ENCODE measurements around the gene TIMM50. TPM values are rescaled to one million over a fixed set of nuclear protein-coding genes. Genes with fewer than 3 reads are reported as not detected.

Gene TIMM50
- total RNA-seq, 3 donors from 2014 or later (not counting 1 experiment from before 2014, with no cell fraction given): 50.1 to 67.2 (median 60.8) TPM

DNA sequence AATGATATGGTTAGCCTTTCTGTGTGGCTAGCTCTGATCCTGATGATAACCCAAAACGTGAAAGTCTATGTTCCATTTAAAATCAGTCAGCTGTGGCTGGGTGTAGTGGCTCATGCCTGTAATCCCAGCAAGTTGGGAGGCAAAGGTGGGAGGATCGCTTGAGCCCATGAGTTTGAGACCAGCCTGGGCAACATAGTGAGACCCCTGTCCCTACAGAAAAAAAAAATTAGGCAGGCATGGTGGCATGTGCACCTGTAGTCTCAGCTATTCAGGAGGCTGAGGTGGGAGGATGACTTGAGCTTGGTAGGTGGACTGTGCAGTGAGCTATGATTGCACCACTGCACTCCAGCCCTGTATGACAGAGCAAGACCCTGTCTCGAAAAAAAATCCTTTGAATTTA, 53.2 kb downstream of the TIMM50 start:
- WGBS (ENCODE audit: insufficient coverage): 84% methylated on average over 3 of the region's 3 CpGs
- H3K4me1 ChIP-seq (ENCODE audit: control insufficient read depth, insufficient read depth, low read length): peaks cover 14% of the 10 kb centered on the region
- H3K4me1 Mint-ChIP-seq: peaks cover 18 to 22% of the 10 kb centered on the region in 2 donors
- no peaks in the 10 kb centered on the region for H3K27me3 ChIP-seq (ENCODE audit: control insufficient read depth, insufficient read depth, low read length)
- intact Hi-C loops (cut with micrococcal nuclease): loop anchor here (2.0 to 5.0 kb wide), 3 partner anchors 121 to 411 kb away; partner anchors contain the start of gene PLEKHG2
- ATAC-seq (no peak), DNase-seq (no peak)
- no peaks in the 10 kb centered on the region for H3K27me3 Mint-ChIP-seq (ENCODE audit: low read depth in 2 of 2)
- no peaks in the 10 kb centered on the region for H3K36me3 Mint-ChIP-seq
- TF ChIP-seq, protein P1, sequence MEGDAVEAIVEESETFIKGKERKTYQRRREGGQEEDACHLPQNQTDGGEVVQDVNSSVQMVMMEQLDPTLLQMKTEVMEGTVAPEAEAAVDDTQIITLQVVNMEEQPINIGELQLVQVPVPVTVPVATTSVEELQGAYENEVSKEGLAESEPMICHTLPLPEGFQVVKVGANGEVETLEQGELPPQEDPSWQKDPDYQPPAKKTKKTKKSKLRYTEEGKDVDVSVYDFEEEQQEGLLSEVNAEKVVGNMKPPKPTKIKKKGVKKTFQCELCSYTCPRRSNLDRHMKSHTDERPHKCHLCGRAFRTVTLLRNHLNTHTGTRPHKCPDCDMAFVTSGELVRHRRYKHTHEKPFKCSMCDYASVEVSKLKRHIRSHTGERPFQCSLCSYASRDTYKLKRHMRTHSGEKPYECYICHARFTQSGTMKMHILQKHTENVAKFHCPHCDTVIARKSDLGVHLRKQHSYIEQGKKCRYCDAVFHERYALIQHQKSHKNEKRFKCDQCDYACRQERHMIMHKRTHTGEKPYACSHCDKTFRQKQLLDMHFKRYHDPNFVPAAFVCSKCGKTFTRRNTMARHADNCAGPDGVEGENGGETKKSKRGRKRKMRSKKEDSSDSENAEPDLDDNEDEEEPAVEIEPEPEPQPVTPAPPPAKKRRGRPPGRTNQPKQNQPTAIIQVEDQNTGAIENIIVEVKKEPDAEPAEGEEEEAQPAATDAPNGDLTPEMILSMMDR (IDR thresholded peaks at IDR 0.05): no peak
- H3K27ac Mint-ChIP-seq: no peak overlapping the region
- no peak overlapping the region for H3K27ac ChIP-seq (ENCODE audit: low read length)
- H3K9me3 ChIP-seq (ENCODE audit: control insufficient read depth, insufficient read depth, low read length): no peaks in the 10 kb centered on the region
- H3K36me3 ChIP-seq (ENCODE audit: control insufficient read depth, insufficient read depth, low read length): no peaks in the 10 kb centered on the region
- no peaks in the 10 kb centered on the region for H3K9me3 Mint-ChIP-seq
- H3K4me3 ChIP-seq (ENCODE audit: low read length): no peak overlapping the region
- H3K4me3 Mint-ChIP-seq: no peak overlapping the region

DNA sequence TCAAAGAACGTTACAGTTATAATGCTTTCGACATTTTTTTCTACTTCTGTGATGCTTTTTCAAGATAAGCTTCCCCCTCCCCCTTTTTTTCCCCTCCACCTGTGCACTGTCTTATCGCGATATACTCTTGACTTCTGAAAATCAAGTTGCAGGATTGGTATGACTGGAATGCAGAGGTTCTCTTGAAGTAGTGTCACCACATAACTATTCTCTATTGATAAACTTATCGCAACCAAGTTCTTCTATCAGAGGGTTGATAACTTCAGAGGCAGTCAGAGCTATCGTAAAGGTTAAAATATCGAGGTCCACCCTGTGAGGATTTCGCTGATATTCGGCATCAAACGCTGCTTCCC, 58.5 kb downstream of the TIMM50 start:
- Histone ChIP-seq H3K4me3 (ENCODE audit: low read length) (peak overlapping the region; percentile 80), H3K9me3 (ENCODE audit: control insufficient read depth, insufficient read depth, low read length) (no peaks in the 10 kb centered on the region), H3K4me1 (ENCODE audit: control insufficient read depth, insufficient read depth, low read length) (peaks cover 7% of the 10 kb centered on the region), H3K27ac (ENCODE audit: low read length) (peak overlapping the region; percentile 83), H3K36me3 (ENCODE audit: control insufficient read depth, insufficient read depth, low read length) (no peaks in the 10 kb centered on the region), H3K27me3 (ENCODE audit: control insufficient read depth, insufficient read depth, low read length) (no peaks in the 10 kb centered on the region)
- TF ChIP-seq, protein P1 (IDR thresholded peaks at IDR 0.05): no peak
- DNase-seq (peak in 1 of 2 donors; percentile 42), ATAC-seq (no peak)
- H3K4me1 Mint-ChIP-seq: peaks cover 30 to 31% of the 10 kb centered on the region in 2 donors
- H3K27ac Mint-ChIP-seq: peak overlapping the region; percentile 90 to 96
- peak overlapping the region; percentile 80 for H3K4me3 Mint-ChIP-seq
- 5% methylated on average over 8 of the region's 10 CpGs for WGBS (ENCODE audit: insufficient coverage)
- H3K36me3 Mint-ChIP-seq: no peaks in the 10 kb centered on the region
- peaks cover 0 to 6% of the 10 kb centered on the region in 2 donors for H3K27me3 Mint-ChIP-seq (ENCODE audit: low read depth in 2 of 2)
- no peaks in the 10 kb centered on the region for H3K9me3 Mint-ChIP-seq
- intact Hi-C loops (cut with micrococcal nuclease): no loop called here

DNA sequence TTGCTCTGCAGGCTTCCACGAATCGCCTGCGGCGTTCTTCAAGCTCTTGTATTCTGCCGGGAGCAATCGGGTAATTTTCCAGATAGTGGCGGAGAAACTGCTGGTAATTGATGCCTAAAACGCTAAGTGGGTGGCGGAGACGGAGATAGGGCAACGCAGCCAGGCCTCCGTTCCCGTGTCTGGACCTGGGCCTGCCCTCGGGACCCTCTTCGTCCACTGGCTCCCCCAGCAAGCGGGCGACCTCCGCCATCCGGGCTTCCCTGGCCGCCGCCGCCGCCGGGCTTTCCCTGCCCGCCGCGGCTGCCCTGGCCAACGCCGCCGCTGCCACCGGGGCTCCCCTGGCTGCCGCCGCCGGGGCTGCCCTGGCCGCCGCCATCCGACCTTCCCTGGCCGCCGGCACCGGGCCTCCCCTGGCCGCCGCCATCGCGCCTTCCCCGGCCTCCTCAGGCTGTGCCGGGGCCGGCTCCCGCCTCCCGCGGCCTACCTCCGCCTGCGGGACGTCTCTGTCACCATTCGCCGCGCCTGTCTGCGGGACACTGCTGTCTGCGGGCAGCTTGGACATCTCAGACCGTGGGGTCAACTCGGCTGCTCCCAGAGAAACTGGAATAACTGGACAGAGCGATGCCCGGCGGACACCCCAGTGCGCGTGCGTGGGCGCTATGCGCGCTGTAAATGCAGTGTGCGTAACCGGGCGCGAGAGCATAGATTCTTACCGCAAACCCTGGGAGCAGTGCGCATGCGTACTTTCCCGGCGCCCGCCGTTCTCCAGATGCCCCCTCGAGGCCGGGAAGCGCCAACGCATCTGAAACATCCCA, 59.1 kb downstream of the TIMM50 start, which contains the start of gene EID2:
TSS of gene EID2 (minus strand) at position 644 of the 815 bp plus-strand sequence. CDS start at position 562, 82 bp downstream.
- Histone ChIP-seq H3K4me1 (ENCODE audit: control insufficient read depth, insufficient read depth, low read length) (peaks cover 7% of the 10 kb centered on the region), H3K36me3 (ENCODE audit: control insufficient read depth, insufficient read depth, low read length) (no peaks in the 10 kb centered on the region), H3K27me3 (ENCODE audit: control insufficient read depth, insufficient read depth, low read length) (no peaks in the 10 kb centered on the region), H3K9me3 (ENCODE audit: control insufficient read depth, insufficient read depth, low read length) (no peaks in the 10 kb centered on the region), H3K27ac (ENCODE audit: low read length) (peak within 1 kb of the TSS; percentile 98), H3K4me3 (ENCODE audit: low read length) (peak within 1 kb of the TSS; percentile 80)
- WGBS (ENCODE audit: insufficient coverage): under 1% methylated on average over 84 of the region's 84 CpGs
- H3K27ac Mint-ChIP-seq: peak within 1 kb of the TSS; percentile 90 to 96
- no peaks in the 10 kb centered on the region for H3K36me3 Mint-ChIP-seq
- peaks cover 0 to 8% of the 10 kb centered on the region in 2 donors for H3K27me3 Mint-ChIP-seq (ENCODE audit: low read depth in 2 of 2)
- peak within 1 kb of the TSS; percentile 95 for H3K4me3 Mint-ChIP-seq
- DNase-seq (peak; percentile 90 to 98), ATAC-seq (peak; percentile 93 to 95 (median 93))
- TF ChIP-seq, protein P1 (IDR thresholded peaks at IDR 0.05): peak; percentile 77
- no peaks in the 10 kb centered on the region for H3K9me3 Mint-ChIP-seq
- peaks cover 30 to 31% of the 10 kb centered on the region in 2 donors for H3K4me1 Mint-ChIP-seq
- intact Hi-C loops (cut with micrococcal nuclease): no loop called here

Data from natural killer cell (primary cell).